HL-60 (cell line): Measurements from ENCODE around the gene ECM2.

Experiments used
- CTCF ChIP-seq: IDR thresholded peaks from one replicate; pipeline ENCODE4 v1.5.1; 2011; ENCODE audit warnings: low read length, control low read depth, inconsistent platforms; ENCODE audit not compliant: insufficient read depth
- GABPA ChIP-seq: IDR thresholded peaks from 2 replicates; pipeline ENCODE4 v1.6.1; 2012; ENCODE audit warnings: low read depth
- POLR2AphosphoS5 ChIP-seq: IDR thresholded peaks from 2 replicates; pipeline ENCODE4 v1.6.1; 2012; ENCODE audit warnings: low read depth

DNA sequence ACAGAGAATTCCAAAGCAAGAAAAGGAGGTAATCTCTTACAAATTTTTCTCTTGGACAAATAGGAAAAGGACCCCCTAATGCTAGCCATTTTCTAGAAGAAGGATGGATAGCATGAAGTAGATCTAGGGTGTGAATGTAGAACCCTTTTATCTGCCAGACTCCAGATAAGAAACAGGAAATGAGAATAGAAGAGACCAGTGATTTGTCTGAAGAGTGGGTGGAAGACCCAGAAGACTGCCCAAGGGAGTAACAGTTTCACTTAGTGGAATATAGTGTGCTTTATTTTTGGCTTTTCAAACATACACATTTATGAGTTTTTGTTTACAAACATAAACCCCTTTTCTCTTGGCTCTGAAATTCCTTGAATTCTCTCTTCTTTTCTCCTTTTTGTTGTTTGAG, 25.0 kb downstream of the ECM2 start:
- TF ChIP-seq CTCF: no peak
- no peak for TF ChIP-seq POLR2AphosphoS5
- TF ChIP-seq GABPA: no peak
